Dermis blood vessel endothelial cell (primary cell): ENCODE measurements around the gene TGFB1. TPM values are rescaled to one million over a fixed set of nuclear protein-coding genes. Genes with fewer than 3 reads are reported as not detected.

ENCODE experiments used
- DNase-seq: peaks from one replicate; pipeline ENCODE4 v3.0.0; 2010
- total RNA-seq: library from RNA; depleted of rRNA; stranded (reverse); fragments of >200 nt; gene quantifications from 2 replicates; pipeline ENCODE4 v1.2.3, GENCODE V29; 2014

Gene TGFB1
- total RNA-seq, 1 donor from 2014 or later: 19.4 TPM

DNA sequence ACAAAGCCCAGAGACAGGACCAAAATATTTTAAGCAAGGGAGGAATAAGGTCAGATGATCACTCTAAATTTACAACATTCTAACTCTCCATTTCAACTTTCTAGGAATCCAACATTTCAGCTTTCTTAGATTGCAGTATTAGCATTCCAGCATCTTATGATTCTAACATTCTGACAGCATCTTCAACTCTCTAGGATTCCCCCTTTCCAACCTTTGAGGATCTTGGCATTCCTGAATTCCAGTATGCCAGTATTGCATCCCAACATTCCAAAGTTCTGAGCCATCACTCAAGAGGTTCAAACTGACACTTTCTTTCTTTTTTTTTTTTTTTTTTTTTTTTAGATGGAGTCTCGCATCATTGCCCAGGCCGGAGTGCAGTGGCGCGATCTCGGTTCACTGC, 13.8 kb downstream of the TGFB1 start:
- no peak for DNase-seq

DNA sequence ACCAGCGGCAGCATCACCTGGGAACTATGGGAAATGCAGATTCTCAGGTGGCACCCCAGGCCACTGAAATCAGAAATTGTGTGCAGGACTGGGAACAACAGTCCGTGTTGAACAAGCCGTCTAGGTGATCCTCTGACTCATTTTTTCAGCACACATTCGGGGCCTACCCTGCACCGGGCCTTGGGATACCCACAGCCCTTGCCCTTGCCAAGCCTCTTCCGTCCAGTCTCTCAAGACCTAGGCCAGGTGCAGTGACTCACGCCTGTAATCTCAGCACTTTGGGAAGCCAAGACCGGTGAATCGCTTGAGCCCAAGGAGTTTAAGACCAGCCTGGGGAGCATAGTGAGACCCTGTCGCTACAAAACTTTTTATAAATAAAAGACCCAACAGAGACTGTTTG, 18.3 kb downstream of the TGFB1 start:
- no peak for DNase-seq

DNA sequence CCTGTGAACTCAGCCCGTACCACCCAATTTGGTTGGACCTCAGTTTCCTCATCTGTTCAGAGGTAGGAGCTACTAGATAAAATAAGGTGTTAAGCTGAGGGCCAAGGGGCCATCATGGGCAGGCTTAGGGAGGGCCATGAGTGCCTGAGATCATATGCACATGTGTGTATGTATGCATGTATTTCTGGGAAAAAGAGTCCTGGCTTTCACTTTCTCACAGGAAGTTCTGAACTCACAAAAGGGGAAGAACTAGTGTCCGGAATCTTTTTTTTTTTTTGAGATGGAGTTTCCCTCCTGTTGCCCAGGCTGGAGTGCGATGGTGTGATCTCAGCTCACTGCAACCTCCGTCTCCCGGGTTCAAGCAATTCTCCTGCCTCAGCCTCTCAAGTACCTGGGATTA, 18.9 kb downstream of the TGFB1 start:
- peak; percentile 56 for DNase-seq

DNA sequence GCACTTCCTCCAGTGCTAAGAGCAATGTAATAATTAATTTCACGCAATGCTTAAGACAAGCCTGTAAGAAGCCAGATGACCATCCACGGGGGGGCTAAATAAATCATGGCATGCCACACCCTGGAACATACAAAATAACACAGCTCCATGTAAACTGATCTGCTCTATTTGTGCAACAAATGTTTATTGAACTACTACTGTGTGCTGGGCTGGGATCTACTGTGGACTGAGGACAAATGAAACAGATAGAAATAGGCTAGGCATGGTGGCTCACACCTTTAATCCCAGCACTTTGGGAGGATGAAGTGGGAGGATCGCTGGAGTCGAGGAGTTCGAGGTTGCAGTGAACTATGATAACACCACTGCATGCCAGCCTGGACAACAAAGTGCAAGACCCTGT, 21.3 kb downstream of the TGFB1 start:
- DNase-seq: no peak

DNA sequence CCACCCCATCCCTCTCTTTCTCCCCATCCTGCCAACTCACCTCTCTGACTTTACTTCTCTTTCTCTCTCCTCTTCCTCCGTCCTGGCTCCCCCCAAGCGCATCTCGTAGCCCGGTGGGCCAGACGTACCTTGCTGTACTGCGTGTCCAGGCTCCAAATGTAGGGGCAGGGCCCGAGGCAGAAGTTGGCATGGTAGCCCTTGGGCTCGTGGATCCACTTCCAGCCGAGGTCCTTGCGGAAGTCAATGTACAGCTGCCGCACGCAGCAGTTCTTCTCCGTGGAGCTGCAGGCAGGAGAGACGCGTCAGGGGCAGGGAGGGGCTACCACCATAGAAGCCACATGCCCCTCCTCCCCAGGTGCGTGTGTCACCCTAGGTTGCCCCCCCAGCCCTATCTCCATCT, 21.7 kb downstream of the TGFB1 start:
- DNase-seq: no peak

DNA sequence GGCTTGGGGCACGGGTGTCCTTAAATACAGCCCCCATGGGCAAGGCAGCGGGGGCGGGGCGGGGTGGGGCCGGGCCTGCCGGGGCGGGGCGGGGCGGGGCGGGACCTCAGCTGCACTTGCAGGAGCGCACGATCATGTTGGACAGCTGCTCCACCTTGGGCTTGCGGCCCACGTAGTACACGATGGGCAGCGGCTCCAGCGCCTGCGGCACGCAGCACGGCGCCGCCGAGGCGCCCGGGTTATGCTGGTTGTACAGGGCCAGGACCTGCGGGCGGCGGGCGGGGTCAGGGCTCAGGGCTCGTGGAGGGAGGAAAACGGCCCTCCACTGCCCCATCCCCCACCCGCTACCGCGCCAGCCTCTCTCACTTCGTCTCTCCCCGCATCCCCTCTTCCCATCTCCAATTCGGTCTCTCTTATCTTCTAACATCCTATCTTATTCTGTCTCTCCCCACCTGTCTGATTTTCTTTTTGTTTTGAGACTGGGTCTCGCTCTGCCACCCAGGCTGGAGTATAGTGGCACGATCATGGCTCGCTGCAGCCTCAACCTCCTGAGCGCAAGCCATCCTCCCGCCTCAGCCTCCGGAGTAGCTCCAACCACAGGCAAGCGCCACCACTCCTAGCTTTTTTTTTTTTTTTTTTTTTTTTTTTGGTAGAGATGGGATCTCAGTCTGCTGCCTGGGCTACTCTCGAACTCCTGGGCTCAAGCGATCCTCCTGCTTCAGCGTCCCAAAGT, 22.6 kb downstream of the TGFB1 start:
- no peak for DNase-seq

DNA sequence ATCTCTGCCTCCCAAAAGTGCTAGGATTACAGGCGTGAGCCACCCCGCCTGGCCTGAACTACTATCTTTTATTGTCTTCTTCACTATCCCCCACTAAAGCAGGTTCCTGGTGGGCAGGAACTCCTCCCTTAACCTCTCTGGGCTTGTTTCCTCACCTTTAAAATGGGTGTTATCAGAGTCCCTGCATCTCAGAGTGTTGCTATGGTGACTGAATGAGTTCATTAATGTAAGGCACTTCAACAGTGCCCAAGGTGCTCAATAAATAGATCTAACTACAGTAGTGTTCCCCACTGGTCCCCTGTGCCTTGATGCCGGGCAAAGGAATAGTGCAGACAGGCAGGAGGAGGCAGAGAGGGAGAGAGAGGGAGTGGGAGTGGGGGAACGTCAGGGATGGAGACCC, 23.2 kb downstream of the TGFB1 start:
- no peak for DNase-seq

DNA sequence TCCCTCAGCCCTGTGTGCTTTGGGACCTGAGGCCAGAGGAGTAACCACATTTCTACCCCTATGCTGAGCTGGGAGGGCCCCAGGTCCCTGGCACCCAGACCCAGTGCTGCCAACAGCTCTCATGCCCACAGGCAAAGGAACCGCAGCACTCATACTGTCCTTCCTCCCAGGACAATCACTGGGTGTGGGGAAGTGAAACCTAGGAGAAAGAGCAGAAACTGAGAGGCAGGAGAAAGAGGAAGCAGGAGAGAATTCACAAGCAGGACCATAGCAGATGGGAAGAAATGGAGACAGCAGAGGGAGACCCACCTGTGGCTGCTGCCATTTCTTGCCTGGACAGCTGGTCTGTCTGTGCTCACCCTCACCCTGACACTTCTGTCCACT, 24.9 kb downstream of the TGFB1 start:
- DNase-seq: no peak

DNA sequence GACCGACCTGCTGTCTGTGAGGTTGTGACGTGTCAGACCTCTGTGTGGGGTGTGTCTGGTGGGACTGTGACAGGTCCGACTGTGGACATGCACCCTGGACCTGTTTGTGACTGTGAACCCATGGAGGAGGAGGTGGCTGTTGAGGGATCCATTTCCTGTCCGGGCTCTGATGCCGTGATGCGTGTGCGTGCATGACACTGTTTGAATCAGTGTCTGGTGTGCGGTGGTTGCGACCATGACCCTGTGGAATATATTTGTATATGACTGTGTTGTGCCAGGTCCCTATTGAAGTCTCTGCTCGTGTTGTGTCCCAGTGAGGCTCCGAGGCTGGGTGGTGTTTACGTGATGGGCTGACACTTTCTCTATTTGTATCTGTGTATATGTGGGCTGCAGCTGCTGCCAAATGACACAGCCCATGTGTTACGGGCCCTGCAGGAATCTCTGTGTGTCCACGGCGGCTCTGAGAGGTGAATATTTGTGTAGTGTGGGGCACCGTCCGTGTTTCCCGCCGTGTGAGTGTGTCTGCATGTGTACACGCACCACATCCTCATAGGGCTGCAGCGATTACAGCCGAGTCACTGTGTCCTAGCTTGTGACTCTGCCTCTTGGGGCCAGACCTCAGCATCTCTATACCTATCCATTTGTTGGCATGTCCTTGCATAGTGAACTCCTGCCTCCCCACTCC, 25.4 kb downstream of the TGFB1 start:
- DNase-seq: peak; percentile 41

DNA sequence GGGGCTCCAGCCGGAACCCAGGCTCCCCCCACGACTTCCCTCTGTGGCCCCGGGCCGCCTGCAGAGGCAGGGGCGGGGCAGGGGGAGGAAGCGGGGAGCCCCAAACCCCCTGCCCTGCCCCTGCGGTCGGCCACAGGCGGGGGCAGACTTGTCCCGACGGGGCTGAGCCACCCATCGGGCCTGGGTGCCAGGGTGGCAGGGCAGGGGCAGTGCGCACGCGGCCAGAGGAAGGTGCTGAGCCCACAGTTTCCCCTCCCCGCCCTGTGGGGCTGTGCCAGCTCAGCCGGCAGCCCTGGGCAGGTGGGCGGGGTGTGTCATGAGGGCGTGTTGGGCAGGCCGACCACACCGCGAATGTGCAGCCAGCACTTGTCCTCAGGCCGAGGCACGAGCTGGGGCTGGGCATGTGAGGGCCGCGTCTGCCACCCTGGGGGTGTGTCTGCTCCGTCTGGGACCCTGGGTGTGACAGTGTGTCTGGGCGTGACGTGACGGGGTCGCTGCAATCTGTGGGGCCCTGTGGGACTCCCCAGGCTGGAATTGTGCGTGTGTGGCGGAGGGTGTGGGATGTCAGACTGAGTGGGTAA, 26.1 kb downstream of the TGFB1 start:
- peak; percentile 87 for DNase-seq

DNA sequence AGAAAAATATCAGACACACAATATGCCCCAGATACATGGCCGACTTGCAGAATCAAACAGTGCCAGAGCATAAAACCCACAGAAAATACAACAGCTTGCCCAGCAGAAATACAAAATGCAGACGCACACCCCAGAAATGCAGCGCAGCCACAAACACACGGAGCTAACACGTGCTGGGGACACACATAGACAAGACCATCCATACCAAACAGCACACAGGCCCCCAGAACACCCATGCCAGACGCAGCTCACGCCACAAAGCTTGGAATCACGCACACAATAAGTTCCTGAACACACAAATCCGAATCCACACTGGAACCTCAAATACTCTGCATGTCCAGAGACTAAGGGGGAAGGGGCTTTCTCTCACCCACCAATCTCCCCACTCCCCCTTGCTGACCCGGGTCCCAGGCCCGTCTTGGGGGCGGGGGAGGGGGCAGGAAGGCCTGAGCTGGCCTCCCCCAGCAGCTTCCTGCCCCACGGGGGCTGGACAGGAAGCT, 26.6 kb downstream of the TGFB1 start:
- DNase-seq: no peak

DNA sequence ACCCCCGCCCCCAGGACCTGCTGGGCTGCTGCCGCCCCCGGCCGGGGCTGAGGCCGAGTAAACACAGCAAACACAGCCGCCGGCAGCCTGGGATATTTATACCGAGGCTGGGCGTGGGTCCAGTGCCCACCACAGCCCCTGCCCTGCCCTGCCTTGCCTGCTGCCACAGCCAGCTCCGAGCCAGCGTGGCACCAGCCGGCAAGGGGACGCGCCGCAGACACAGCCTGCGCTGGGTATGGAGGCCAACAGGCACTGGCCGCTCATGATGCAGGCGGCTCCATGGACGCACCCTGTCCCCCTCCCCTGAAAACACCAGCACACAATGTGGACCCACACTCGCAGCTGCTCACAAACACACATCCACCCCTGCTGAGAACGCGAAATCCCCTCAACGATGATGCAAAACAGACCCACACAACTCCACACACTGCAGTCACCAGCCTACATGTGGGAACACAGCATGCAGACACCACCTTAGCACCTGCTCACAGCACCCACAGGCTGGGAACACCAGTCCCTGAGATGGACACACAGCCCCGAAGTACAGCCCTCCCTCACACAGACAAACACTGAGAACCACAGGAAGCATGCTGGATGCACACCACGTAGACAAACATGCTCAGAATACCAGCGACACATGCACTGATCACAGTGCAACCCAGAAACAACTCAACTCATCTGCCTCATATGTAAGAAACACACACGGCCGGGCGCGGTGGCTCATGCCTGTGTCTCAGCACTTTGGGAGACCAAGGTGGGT, 27.6 kb downstream of the TGFB1 start:
- peak; percentile 77 for DNase-seq

DNA sequence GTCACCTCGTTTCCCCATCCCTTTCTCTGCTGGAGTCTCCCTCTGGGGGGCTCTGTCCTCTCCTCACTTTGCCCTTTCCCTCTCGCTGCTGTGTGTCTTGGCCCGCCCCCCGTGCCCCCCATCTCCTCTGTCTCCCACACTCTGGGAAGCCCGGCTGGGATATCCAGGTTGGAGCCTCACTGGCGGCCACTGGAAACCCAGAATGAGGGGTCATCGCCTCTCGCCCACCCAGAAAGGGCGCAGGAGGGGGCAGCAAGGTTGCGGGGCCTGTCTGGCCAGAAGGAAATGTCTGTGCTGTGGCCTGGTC, 28.1 kb downstream of the TGFB1 start:
- no peak for DNase-seq

DNA sequence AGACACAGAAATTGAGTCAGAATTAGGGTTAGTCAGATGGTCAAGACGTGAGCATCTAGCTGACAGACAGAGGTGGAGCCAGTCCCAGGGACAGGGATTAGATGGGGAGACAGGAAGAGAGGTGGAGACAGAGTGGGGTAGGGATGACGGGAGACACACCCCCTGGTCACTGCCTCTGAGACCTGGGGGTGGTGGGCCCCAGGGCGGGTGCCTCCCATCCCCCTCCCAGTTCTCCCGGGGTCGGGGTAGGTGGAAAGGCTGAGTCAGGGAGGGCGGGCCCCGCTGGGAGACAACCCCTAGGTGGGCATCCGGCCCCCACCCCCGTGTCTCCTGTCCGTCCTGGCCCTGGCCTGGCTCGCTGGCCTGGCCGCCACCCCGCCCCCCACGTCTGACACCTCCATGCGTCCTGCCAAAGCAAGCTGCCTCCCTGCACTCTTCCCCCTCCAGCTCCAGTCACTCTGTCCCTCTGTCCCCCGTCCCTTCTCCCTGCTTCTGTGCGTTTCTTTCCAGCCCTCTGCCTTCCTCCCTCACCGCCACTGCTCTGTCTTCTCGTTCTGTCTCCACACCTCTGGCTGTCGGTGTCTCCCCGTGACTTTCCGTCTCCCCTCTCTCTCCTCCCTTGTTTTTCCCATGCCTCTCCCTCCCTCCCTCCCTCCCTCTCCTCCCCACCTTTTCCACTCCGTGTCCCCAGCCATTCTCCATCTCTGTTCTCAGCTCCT, 28.6 kb downstream of the TGFB1 start:
- peak; percentile 86 for DNase-seq

DNA sequence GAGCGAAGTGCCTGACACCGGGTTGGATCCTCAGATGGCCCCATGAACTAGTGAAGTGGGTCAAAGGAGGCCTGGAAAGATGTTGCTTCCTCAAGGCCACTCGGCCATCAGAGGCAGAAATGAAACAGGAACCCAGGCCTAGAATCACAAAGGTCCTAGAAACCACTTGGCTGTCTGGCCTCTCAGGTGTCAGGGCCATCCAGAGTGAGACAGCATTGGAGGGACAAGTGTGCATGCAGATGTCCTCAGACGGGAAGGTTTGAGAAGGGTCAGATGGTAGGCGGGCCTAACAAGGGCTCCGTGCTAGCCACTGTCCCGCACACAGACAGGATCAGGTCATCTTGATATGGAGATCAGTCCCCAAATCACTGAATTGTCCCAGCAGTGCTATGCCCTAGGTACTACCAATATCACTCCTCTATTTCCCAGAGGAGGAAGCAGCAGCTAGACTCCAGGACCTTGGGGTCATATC, 29.5 kb downstream of the TGFB1 start:
- peak; percentile 41 for DNase-seq

DNA sequence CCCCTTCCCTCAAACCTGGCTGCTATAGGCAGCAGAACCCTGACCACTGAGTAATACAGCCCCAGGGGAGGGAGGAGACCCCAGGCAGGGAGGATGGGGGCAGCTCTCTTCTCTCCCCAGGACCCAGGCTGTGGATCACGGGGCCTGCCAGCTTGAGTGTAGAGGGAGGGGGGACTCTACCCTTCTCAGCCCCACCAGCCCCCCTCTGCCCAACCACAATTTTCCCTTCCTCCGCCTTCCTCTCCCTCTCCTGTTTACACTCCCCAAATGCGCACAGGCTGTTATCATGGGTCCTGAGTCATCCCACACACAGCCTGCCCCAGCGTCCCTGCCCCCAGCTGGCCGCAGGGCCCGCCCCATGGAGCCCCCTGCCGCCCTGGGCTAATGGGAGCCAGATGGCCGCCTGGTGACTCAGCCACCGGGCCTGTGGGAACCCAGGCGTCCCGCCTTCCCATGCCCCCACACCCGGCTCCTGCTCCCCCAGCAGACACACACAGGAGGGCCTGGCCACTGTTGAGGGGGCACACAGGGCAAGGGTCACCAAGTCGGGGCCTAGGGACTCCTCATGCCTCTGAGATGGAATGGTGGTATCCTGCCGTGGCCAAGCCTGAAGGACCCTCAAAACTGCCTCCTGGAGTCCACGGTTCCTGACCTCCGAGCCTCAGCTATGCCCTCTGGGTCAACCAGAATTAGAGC, 30.1 kb downstream of the TGFB1 start:
- DNase-seq: peak; percentile 94

DNA sequence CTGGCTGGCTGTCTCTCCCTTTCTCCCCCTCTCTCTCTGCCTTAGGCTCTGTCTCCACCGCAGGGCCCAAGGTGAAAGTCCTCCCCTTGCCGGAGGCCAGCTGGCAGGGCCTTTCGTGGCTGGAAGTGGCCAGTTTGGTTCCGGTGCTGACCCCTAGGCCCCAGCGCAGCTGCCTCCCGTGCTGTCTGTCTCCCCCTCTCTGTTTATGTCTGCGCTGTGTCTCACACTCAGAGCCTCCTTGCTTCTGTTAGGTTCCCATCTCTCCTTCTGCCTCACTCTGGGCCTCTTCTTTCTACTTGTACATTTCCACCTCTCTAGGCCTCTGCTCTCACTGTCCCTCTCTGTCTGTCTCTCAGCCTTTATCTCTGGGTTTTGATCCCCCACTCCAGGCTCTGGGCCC, 30.7 kb downstream of the TGFB1 start:
- peak; percentile 77 for DNase-seq

DNA sequence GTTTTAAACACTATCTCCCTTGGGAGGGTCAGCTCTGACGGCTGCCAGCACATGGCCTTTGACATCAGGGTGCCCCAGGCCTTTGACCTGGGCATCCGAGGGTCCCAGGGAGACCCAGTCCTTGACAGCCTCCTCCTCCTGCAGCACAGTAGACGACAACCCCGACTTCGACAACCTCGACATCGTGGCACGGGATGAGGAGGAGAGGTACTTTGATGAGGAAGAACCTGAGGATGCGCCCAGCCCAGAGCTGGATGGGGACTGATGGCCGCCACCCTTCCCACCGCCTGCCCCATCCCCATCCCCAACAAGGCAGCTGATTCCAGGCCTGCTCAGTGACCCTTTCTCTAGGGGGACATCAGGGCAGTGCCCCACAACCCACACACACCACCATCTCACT, 31.3 kb downstream of the TGFB1 start:
- no peak for DNase-seq

DNA sequence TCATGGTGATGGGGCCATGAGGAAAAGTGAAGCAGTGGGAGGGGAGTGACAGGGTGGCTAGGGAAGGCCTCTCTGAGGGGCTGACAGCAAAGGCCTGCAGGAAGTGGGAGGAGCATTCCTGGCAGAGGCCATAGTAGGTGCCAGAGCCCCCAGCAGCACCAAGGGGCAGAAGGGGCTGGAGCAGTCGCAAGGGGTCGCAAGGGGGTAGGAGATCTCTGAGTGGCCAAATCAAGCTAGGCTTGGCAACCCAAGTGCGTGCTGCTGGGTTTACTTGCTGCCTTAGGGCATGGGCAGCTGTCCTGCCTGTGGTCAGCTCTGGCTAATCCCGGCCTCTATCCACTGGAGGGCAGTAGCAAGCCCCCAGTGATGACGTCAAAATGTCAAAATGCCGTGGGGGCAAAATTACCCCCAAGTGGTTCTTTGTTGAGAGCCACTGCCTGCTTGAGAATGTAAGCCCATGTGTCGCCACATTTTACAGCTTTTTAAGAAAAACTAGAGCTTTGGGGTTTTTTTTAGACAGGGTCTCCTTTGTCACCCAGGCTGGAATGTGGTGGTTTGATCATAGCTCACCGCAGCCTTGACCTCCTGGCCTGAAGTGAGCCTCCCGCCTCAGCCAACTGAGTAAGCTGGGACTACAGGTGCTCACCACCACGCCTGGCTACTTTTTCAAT, 32.0 kb downstream of the TGFB1 start:
- peak; percentile 86 for DNase-seq

DNA sequence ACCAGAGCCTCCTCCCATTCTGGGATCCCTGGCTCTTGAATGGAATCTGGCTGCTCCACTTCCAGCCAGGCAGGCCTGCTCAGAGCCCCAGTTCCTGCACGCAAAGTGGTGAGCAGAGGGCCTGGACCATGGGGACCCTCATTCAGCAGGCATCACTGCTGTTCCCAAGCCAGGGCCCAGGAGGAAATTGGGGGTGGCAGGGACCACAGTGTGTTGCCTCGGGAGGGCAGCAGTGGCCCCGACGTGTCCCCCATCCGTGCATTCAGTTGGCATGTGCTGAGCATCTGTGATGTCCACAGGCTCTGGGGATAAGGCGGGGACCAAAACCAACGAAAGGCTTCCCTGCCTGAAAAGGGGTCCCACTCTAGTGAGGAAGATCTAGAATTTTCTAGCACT, 32.5 kb downstream of the TGFB1 start:
- no peak for DNase-seq

DNA sequence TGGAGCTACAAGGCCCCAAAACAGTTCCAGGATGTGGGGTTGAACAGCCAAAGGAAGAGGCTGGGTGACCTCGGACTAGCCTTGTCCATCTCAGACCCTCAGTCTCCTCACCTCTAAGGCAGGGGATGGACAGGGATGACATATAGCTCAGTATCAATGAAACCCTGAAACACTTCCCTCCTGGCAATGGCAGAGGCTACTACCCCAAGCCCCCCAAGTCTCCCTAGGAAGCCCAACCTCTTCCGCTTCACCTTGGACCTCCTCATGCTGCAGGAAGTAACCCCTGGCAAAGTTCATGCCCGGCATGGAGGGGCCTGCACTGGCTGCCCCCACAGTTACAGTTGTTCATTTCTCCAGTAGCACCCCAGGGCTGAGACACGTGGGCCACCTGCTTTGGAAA, 33.2 kb downstream of the TGFB1 start:
- DNase-seq: no peak

DNA sequence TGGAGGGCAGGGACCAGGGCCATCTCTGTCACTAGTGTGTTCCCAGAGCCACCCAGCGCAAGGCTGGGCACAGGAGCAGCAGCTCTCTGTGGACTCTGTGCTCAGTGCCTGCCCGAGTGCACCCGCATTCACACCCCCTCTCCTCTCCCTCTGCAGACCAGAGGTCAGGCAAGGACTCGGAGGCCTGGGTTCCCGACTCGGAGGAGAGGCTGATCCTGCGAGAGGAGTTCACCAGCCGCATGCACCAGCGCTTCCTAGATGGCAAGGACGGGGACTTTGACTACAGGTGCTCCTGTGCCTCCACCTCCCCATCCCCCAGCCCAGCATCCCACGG, 33.6 kb downstream of the TGFB1 start:
- DNase-seq: no peak
